GM12878 (cell line): ENCODE data around the gene SURF2. TPM values are rescaled to one million over a fixed set of nuclear protein-coding genes. Genes with fewer than 3 reads are reported as not detected.
"Not testable (repeated sequence)": the region's sequence is repeated elsewhere in the genome, so short reads cannot be mapped to it uniquely, and the experiment has no call there.

Experiments
- ATAC-seq: fragments of 200-7000 bp; cut with Tn5 transposase; 3 replicates; pipeline ENCODE4 v1.9.1; 2020; ENCODE audit warnings: mild to moderate bottlenecking, moderate library complexity
- BruUV-seq: library from RNA; stranded (reverse); fragments of 400-500 nt; replicated peaks from 2 replicates; lab custom pipeline; 2021; lab: Mats Ljungman, UMichigan
- CTCF ChIA-PET: fragments of 300-600 bp; sonication (Branson Sonifier 250); formaldehyde crosslinking; extraction: SDS; loops from one replicate; lab custom pipeline; 2021; ENCODE audit warnings: inconsistent platforms; lab: Yijun Ruan, JAX
- POLR2A ChIA-PET: fragments of 350-600 bp; formaldehyde crosslinking; extraction: SDS; loops from one replicate; lab custom pipeline; 2021; ENCODE audit warnings: inconsistent platforms; lab: Charles Lee
- RAD21 ChIA-PET: fragments of 300-600 bp; sonication (Branson Sonifier 250); formaldehyde crosslinking; loops from one replicate; lab custom pipeline; 2023; ENCODE audit warnings: antibody characterized with exemption; ENCODE audit not compliant: unreplicated experiment; lab: Charles Lee
- SMC1A ChIA-PET: fragments of 300-600 bp; sonication (Branson Sonifier 250); formaldehyde crosslinking; loops from one replicate; lab custom pipeline; 2023; ENCODE audit not compliant: unreplicated experiment, uncharacterized antibody; lab: Charles Lee
- DNase-seq: peaks from one replicate; pipeline ENCODE4 v3.0.0-alpha.2; 2011; ENCODE audit warnings: low read depth, low spot score
- FAIRE-seq: peaks from 3 replicates; lab custom pipeline; 2011; peaks lifted over from hg19 to GRCh38; lab: Jason Lieb, UNC
- H2AFZ ChIP-seq: 2 replicates; pipeline ENCODE4 v1.6.0; 2011; ENCODE audit warnings: low read depth, low read length, control low read depth; ENCODE audit not compliant: control insufficient read depth
- H3K27ac ChIP-seq: 2 replicates; pipeline ENCODE4 v1.5.1; 2011; ENCODE audit warnings: control low read depth; ENCODE audit not compliant: control insufficient read depth, insufficient read depth
- H3K27me3 ChIP-seq, 2 experiments: replicated peaks in 1 of 2; 2 replicates each; pipeline versions ENCODE4 v1.6.0 to v1.6.1; 2011; ENCODE audit warnings: low read length in 1 of 2; ENCODE audit not compliant: control insufficient read depth in 2 of 2, insufficient read depth in 2 of 2
- H3K36me3 ChIP-seq, 2 experiments: 2 replicates each; pipeline ENCODE4 v1.5.1; 2011; ENCODE audit warnings: low read length in 1 of 2; ENCODE audit not compliant: control insufficient read depth in 2 of 2, insufficient read depth in 2 of 2
- H3K4me1 ChIP-seq: 2 replicates; pipeline ENCODE4 v1.6.1; 2011; ENCODE audit warnings: mild to moderate bottlenecking, low read length, moderate library complexity, mixed read lengths; ENCODE audit not compliant: control insufficient read depth, insufficient read depth
- H3K4me2 ChIP-seq: 2 replicates; pipeline ENCODE4 v1.6.0; 2011; ENCODE audit warnings: control low read depth; ENCODE audit not compliant: control insufficient read depth, insufficient read depth
- H3K4me3 ChIP-seq: fragments of 200-600 bp; sonication (generic); 2 replicates; pipeline ENCODE4 v1.5.1; 2016
- H3K79me2 ChIP-seq: 2 replicates; pipeline ENCODE4 v1.6.0; 2011; ENCODE audit warnings: low read length; ENCODE audit not compliant: control insufficient read depth, insufficient read depth
- H3K9ac ChIP-seq: 2 replicates; pipeline ENCODE4 v1.8.0; 2011; ENCODE audit warnings: low read length, control low read depth, mixed read lengths; ENCODE audit not compliant: control insufficient read depth, insufficient read depth
- H3K9me3 ChIP-seq: replicated peaks from 3 replicates; pipeline ENCODE4 v1.5.1; 2011; ENCODE audit warnings: mild to moderate bottlenecking, low read length; ENCODE audit not compliant: control insufficient read depth, insufficient read depth
- H4K20me1 ChIP-seq: 2 replicates; pipeline ENCODE4 v1.6.0; 2011; ENCODE audit not compliant: control insufficient read depth, insufficient read depth
- CTCF ChIP-seq, 3 experiments: IDR thresholded peaks in 2 of 3; conservative IDR thresholded peaks in 1 of 3; 2 replicates each; pipeline ENCODE4 v1.5.1; 2011; ENCODE audit warnings: low read depth in 3 of 3, low read length in 3 of 3, mild to moderate bottlenecking in 3 of 3, control low read depth in 2 of 3, moderate library complexity in 2 of 3, inconsistent platforms in 1 of 3, mixed read lengths in 1 of 3; ENCODE audit not compliant: control insufficient read depth in 2 of 3, insufficient read depth in 1 of 3; ENCODE audit errors: extremely low read depth in 1 of 3
- NR2C2 ChIP-seq: IDR thresholded peaks from 2 replicates; pipeline ENCODE4 v1.6.1; 2011; ENCODE audit warnings: borderline replicate concordance, low read depth; ENCODE audit not compliant: control insufficient read depth, insufficient read length
- PML ChIP-seq: IDR thresholded peaks from 2 replicates; pipeline ENCODE4 v1.6.1; 2012; ENCODE audit warnings: low read length, inconsistent platforms
- WGBS: methylation state at CpG from one replicate; pipeline ENCODE4 v1.1.6; 2016; ENCODE audit warnings: low lambda C conversion rate; ENCODE audit not compliant: insufficient replicate concordance, insufficient coverage; ENCODE audit errors: missing lambda C conversion rate; 5-methylcytosine and 5-hydroxymethylcytosine counted together
- in situ Hi-C: fragments of 300-500 bp; cut with MboI; formaldehyde crosslinking; loops from 9 replicates; pipeline ENCODE4 v1.14.3; 2018; ENCODE audit warnings: mixed read lengths
- intact Hi-C: fragments of 100-400 bp; cut with micrococcal nuclease; formaldehyde crosslinking; loops from one replicate; pipeline ENCODE4 v1.14.2; 2022; ENCODE audit not compliant: unreplicated experiment
- polyA plus RNA-seq, 11 experiments: library from polyadenylated mRNA; depleted of rRNA in 4 of 11; unstranded in 6 of 11; stranded (reverse) in 5 of 11; fragments of >200 nt; fragmentation: Nextera tagmentation in 4 of 11; fragmentation: Illumina TruSeq in 1 of 11; extraction: Ambion mirVana in 4 of 11; extraction: Trizol in 1 of 11; gene quantifications; 1 replicate in 1 of 11; 2 replicates in 10 of 11; pipeline versions ENCODE4 v1.2.1 to v1.2.3, GENCODE V29; 2011 to 2016; ENCODE audit warnings: inconsistent platforms in 2 of 11, missing spikeins in 2 of 11, low read depth in 1 of 11
- total RNA-seq, 4 experiments: library from RNA; depleted of rRNA in 3 of 4; stranded (reverse); fragments of >200 nt in 3 of 4; fragmentation: Illumina TruSeq in 1 of 4; extraction: Trizol in 1 of 4; gene quantifications; 2 replicates each; pipeline versions ENCODE4 v1.2.1 to v1.2.3, GENCODE V29; 2013 to 2021

The SURF2 gene
- total and polyA plus RNA-seq, 10 of the 15 experiments (the other 5 are each of a cell fraction or from before 2014, with no cell fraction given) = 4.0 to 41.7 (median 20.8) TPM

- H4K20me1 ChIP-seq, POLR2A ChIA-PET, RAD21 ChIA-PET, H3K9ac ChIP-seq, FAIRE-seq, in situ Hi-C loops, H3K4me3 ChIP-seq, H3K36me3 ChIP-seq, H3K27ac ChIP-seq, H2AFZ ChIP-seq, H3K9me3 ChIP-seq, intact Hi-C loops, H3K4me2 ChIP-seq, SMC1A ChIA-PET, H3K27me3 ChIP-seq, DNase-seq, ATAC-seq, CTCF ChIA-PET, H3K4me1 ChIP-seq, H3K79me2 ChIP-seq, BruUV-seq: not testable (repeated sequence)
- WGBS = 35% methylated on average over 10 of the region's 13 CpGs
These were observed 38.8 kb upstream of the SURF2 start for GRCh38 chr9:133317551-133317950.

GRCh38 chr9:133320421-133320881 is 35.9 kb upstream of the SURF2 start:
- Histone ChIP-seq H3K4me2 (no peak overlapping the region), H3K9ac (no peak overlapping the region), H3K27me3 (no peaks in the 10 kb centered on the region), H3K36me3 (no peaks in the 10 kb centered on the region), H3K4me3 (no peak overlapping the region), H3K9me3 (no peaks in the 10 kb centered on the region; the same call in 2 of the 3 replicates), H3K4me1 (no peaks in the 10 kb centered on the region), H4K20me1 (no peaks in the 10 kb centered on the region)
- CTCF ChIA-PET = interaction anchor here (0.7 kb wide), 1 partner anchor 349 kb away, joined by 3 read pairs; no protein-coding TSS in a partner anchor
- no TSS peak for BruUV-seq
- no peak for FAIRE-seq
- in situ Hi-C loops = no loop called here
- RAD21 ChIA-PET = interaction anchor here (0.6 kb wide), 1 partner anchor 910 kb away, joined by 3 read pairs; the partner anchor contains the start of gene CFAP77
- ATAC-seq = no peak
- POLR2A ChIA-PET = interaction anchor here (0.6 kb wide), 1 partner anchor 241 kb away, joined by 7 read pairs; no protein-coding TSS in a partner anchor
- intact Hi-C loops = loop anchor here (10.0 kb wide), 1 partner anchor 136 kb away; no protein-coding TSS in a partner anchor
- TF ChIP-seq CTCF (IDR thresholded peaks at IDR 0.05 in 2 of 3, conservative IDR thresholded peaks at IDR 0.05 in 1 of 3; ENCODE audit: control insufficient read depth in 2 of 3, extremely low read depth in 1 of 3, insufficient read depth in 1 of 3, low read depth in 3 of 3, low read length in 3 of 3) (0 out of 6 replicates have a peak, but pooled peaks of 1 of the 3 experiments have one; percentile 2), PML (no peak), NR2C2 (no peak)
- TF ChIP-seq, all 136 proteins: peak for 1
- no peak for DNase-seq
- H2AFZ ChIP-seq = no peak overlapping the region
- SMC1A ChIA-PET = no interaction called here
- 44% methylated on average over 13 of the region's 13 CpGs for WGBS
- H3K27ac ChIP-seq = no peak overlapping the region
- H3K79me2 ChIP-seq = no peaks in the 10 kb centered on the region
